ENCODE measurements around the gene ZNF90. TPM values are rescaled to one million over a fixed set of nuclear protein-coding genes. Genes with fewer than 3 reads are reported as not detected.
"Not testable (repeated sequence)": the region's sequence is repeated elsewhere in the genome, so short reads cannot be mapped to it uniquely, and the experiment has no call there.

ZNF90 gene
- total and polyA plus RNA-seq, 12 donors: 0.47 to 2.4 (median 0.75) TPM

DNA sequence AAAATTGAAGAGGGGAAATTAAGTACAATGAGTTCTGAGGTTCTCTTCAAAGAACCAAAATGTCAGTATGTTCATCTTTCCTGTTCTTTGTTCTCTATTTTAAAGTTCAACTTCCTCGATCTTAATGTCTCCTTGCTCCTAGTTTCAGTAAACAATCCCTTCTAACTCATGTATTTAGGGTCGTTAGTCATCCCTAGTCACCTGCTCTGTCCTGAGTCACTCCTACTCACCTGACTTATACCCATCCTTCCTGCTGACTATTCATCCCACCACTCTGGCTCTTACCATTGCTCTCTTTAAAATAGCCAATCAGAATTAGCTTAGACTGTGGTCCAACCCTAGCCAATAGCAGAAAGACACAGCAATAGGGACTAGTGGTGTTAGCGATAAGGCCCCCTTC is 24.3 kb downstream of the ZNF90 start:
- H3K4me1 ChIP-seq: no peaks in the 10 kb centered on the region
- peaks cover 0 to 31% (median 0%) of the 10 kb centered on the region in 9 donors for H3K36me3 ChIP-seq
- intact Hi-C loops (cut with DNase I): no loop called here
- DNase-seq (no peak), ATAC-seq (no peak)
- H3K9me3 ChIP-seq: peaks cover 0 to 100% (median 20%) of the 10 kb centered on the region in 11 donors
- H3K27ac ChIP-seq: no peak overlapping the region
- H3K4me3 ChIP-seq: no peak overlapping the region
- no peaks in the 10 kb centered on the region for H3K27me3 ChIP-seq
- TF ChIP-seq, protein P1, sequence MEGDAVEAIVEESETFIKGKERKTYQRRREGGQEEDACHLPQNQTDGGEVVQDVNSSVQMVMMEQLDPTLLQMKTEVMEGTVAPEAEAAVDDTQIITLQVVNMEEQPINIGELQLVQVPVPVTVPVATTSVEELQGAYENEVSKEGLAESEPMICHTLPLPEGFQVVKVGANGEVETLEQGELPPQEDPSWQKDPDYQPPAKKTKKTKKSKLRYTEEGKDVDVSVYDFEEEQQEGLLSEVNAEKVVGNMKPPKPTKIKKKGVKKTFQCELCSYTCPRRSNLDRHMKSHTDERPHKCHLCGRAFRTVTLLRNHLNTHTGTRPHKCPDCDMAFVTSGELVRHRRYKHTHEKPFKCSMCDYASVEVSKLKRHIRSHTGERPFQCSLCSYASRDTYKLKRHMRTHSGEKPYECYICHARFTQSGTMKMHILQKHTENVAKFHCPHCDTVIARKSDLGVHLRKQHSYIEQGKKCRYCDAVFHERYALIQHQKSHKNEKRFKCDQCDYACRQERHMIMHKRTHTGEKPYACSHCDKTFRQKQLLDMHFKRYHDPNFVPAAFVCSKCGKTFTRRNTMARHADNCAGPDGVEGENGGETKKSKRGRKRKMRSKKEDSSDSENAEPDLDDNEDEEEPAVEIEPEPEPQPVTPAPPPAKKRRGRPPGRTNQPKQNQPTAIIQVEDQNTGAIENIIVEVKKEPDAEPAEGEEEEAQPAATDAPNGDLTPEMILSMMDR (IDR thresholded peaks at IDR 0.05): no peak
- WGBS, 2 donors: 93 to 94% methylated on average over 3 of the region's 3 CpGs

DNA sequence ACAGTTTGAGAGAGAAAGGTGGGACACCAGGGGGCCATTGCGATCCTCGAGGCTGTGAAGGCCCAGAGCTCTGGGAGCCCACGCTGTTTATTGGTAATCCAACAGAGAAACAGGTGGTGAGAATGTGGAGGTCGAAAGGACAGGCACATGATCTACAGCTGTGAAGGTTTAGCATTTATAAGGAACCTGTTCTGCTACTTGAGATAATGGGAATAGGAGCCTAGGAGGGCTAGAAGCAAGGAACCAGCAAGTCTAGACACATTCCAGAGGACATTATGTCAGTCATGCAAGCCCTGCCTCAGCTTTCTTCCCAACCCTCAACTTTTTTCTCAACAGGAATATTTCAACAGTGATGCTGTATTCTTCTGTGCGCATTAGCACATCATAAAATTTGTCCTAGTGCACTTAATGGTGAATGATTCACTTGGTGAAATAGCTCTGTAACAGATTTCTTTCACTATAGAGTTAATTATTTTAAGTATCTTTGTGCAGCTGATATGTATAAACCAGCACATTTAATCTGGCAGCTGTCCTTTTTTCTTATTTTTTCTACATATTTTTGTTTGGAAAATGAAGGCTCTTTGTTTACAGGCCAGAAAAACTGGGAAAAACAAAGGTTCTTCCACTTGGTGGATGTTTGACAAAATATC is 25.4 kb downstream of the ZNF90 start:
- Histone ChIP-seq H3K4me1 (no peaks in the 10 kb centered on the region), H3K4me3 (no peak overlapping the region), H3K9me3 (peaks cover 0 to 100% (median 20%) of the 10 kb centered on the region in 11 donors), H3K27me3 (no peaks in the 10 kb centered on the region), H3K36me3 (peaks cover 0 to 41% (median 0%) of the 10 kb centered on the region in 9 donors), H3K27ac (no peak overlapping the region)
- TF ChIP-seq, protein P1 (IDR thresholded peaks at IDR 0.05): no peak
- WGBS, 2 donors: 83 to 87% methylated on average over 5 of the region's 5 CpGs
- ATAC-seq (no peak), DNase-seq (no peak)
- intact Hi-C loops (cut with DNase I): no loop called here

DNA sequence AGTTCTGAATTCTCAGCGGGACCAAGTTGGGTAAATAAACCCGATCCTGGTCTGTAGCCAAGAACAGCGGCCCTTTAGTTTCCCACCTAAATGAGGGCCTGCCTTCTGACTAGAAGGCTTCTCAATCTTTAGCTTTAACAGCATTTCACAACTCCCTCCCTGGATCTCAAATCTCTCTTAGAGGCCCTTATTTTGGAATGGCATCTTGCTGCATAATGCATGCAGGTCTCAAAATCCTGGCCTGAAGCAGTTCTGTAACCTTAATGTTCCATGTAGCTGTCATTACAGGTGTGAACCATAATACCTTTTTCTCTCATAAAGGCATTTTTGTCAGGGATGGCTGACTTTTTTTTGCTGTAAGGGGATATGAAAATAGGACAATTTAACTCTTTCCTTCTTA is 29.5 kb downstream of the ZNF90 start:
- H3K4me1 ChIP-seq: no peaks in the 10 kb centered on the region
- no peak overlapping the region for H3K27ac ChIP-seq
- H3K4me3 ChIP-seq: no peak overlapping the region
- H3K27me3 ChIP-seq: no peaks in the 10 kb centered on the region
- TF ChIP-seq, protein P1 (IDR thresholded peaks at IDR 0.05): no peak
- 98% methylated on average over 3 of the region's 3 CpGs for WGBS, 2 donors
- peaks cover 0 to 100% (median 26%) of the 10 kb centered on the region in 11 donors for H3K9me3 ChIP-seq
- peaks cover 0 to 66% (median 0%) of the 10 kb centered on the region in 9 donors for H3K36me3 ChIP-seq
- intact Hi-C loops (cut with DNase I): no loop called here
- no peak for ATAC-seq
- no peak for DNase-seq

DNA sequence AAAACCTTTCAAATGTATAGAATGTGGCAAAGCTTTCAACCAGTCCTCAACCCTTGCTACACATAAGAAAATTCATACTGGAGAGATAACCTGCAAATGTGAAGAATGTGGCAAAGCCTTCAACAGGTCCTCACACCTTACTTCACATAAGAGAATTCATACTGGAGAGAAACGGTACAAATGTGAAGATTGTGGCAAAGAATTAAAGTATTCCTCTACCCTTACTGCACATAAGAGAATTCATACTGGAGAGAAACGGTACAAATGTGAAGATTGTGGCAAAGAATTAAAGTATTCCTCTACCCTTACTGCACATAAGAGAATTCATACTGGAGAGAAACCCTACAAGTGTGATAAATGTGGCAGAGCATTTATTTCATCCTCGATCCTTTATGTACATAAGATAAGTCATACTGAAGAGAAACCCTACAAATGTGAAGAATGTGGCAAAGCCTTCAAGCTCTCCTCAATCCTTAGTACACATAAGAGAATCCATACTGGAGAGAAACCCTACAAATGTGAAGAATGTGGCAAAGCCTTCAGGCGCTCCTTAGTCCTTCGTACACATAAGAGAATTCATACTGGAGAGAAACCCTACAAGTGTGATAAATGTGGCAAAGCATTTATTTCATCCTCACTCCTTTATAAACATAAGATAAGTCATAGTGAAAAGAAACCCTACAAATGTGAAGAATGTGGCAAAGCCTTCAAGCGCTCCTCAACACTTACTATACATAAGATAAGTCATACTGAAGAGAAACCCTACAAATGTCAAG is 40.5 kb downstream of the ZNF90 start:
- ATAC-seq; DNase-seq; H3K4me3 ChIP-seq; H3K27ac ChIP-seq; H3K27me3 ChIP-seq; H3K4me1 ChIP-seq; intact Hi-C loops (cut with DNase I): not testable (repeated sequence)
- Histone ChIP-seq H3K36me3 (peaks cover 0 to 74% (median 4%) of the 10 kb centered on the region in 9 donors), H3K9me3 (peaks cover 0 to 100% (median 92%) of the 10 kb centered on the region in 11 donors)
- 98% methylated on average over 6 of the region's 6 CpGs for WGBS, 2 donors
